Astrocyte of the spinal cord (primary cell): ENCODE results near the gene GTF2A1L.

Experiments used
- DNase-seq: peaks from one replicate; pipeline ENCODE4 v3.0.0; 2011; ENCODE audit warnings: low read depth, low spot score
- H3K4me3 ChIP-seq: 2 replicates; pipeline ENCODE4 v1.5.1; 2011; ENCODE audit warnings: low read depth, mild to moderate bottlenecking, low read length, moderate library complexity
- in situ Hi-C: cut with HindIII; loops from 2 replicates; pipeline ENCODE4 v1.10.0; 2017; ENCODE audit warnings: low sequenced_read_pairs
- TF ChIP-seq, protein P1 (sequence below): IDR thresholded peaks from 2 replicates; pipeline ENCODE4 v1.5.1; 2012; ENCODE audit warnings: low read depth, mild to moderate bottlenecking, low read length, inconsistent platforms

GTF2A1L gene

GRCh38 chr2:48707466-48707865 lies 89.8 kb downstream of the GTF2A1L start:
- no peak overlapping the region for H3K4me3 ChIP-seq
- TF ChIP-seq, protein P1, sequence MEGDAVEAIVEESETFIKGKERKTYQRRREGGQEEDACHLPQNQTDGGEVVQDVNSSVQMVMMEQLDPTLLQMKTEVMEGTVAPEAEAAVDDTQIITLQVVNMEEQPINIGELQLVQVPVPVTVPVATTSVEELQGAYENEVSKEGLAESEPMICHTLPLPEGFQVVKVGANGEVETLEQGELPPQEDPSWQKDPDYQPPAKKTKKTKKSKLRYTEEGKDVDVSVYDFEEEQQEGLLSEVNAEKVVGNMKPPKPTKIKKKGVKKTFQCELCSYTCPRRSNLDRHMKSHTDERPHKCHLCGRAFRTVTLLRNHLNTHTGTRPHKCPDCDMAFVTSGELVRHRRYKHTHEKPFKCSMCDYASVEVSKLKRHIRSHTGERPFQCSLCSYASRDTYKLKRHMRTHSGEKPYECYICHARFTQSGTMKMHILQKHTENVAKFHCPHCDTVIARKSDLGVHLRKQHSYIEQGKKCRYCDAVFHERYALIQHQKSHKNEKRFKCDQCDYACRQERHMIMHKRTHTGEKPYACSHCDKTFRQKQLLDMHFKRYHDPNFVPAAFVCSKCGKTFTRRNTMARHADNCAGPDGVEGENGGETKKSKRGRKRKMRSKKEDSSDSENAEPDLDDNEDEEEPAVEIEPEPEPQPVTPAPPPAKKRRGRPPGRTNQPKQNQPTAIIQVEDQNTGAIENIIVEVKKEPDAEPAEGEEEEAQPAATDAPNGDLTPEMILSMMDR, result no peak
- DNase-seq, result no peak
- in situ Hi-C loops, result no loop called here

DNA sequence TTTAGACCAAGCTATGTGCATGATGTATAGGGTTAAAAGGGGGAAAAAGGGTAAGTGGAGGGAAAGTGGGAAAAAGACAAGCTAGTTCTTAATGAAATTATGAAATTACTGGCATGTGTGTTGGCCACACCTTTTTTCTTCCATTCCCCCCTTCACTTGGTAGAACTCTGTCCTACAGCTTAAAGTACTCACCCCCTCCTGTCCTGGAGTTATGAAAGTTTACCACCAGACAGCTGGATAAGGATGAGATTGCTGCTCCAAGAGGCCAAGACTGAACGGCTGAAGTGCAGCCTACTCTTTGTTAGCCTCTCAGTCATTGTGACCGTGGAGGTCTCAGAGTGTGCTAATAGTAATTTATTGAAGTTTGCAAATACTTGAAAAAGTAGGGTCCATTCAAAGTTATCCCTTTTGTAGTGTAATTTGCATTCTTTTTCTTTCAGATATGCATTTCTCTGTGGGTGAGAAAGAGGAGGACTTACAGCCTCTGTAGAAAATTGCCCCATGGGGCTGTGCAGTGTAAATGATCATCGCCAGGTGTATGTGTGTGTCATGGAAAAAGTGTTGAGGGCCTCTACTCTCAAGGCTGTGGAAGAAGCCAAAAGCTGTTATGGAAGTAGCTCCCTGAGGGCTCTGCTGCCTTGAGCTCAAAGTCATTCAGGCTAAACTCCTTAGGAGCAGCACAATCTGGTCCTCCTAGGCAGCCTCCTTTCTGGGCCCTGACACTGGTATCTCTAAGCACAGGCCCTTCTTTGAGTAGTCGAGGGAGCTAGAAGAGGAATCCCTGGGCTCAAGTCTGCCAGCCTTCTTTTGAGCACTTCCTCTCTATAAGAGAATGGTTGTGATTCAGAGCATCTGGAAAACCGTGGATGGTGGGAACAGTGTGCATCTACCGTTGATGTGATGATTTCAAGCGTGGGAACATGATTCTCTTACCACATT lies 91.7 kb downstream of the GTF2A1L start:
- in situ Hi-C loops, result no loop called here
- no peak for DNase-seq
- TF ChIP-seq, protein P1, result no peak
- H3K4me3 ChIP-seq, result no peak overlapping the region

- TF ChIP-seq, protein P1, result no peak
- in situ Hi-C loops, result no loop called here
- no peak for DNase-seq
- H3K4me3 ChIP-seq, result no peak overlapping the region
These were observed 93.7 kb downstream of the GTF2A1L start for GRCh38 chr2:48711343-48711742.

DNA sequence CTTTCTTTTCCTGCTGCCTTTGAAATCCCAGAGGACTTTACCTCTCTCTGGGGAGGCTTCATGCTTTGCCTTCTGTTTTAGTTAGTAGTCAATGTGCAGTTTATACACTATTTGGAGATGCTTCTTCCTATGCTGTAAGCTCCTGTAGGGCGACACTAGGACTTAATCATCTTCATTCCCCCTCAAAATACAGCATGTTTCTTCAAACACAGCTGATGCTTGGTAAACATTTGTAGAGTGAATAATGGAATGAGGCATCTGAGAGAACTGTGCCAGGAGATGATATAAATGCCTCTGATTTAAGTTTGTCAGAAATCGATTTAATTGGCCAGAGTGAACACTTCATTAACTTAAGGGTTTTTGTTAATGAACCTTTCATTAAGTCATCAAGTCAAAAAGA lies 94.5 kb downstream of the GTF2A1L start:
- in situ Hi-C loops, result no loop called here
- no peak for DNase-seq
- no peak overlapping the region for H3K4me3 ChIP-seq
- TF ChIP-seq, protein P1, result no peak

- no peak overlapping the region for H3K4me3 ChIP-seq
- in situ Hi-C loops, result no loop called here
- no peak for DNase-seq
- TF ChIP-seq, protein P1, result no peak
These were observed 96.0 kb downstream of the GTF2A1L start for GRCh38 chr2:48713647-48714046.

DNA sequence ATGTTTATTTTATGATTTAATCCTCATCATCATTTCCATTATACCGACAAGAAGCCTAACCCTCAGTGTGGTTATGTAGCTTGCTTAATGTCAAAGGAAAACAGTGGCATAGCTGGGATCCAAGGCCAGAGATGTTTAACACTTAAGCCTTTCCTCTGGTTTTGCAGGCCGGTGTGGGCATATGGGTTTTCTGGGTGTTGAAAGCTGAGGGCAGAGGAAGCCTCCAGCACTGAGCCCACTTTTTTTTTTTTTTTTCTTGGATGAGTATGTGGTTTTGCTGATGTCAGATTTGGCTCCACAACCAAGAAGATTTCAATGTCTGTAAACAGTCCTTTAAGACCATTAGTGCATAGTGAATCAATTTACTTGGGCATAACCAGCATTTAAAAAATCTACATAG lies 96.6 kb downstream of the GTF2A1L start:
- H3K4me3 ChIP-seq, result no peak overlapping the region
- peak; percentile 33 for DNase-seq
- in situ Hi-C loops, result no loop called here
- TF ChIP-seq, protein P1, result no peak
